Chondrocyte (in vitro differentiated cells): ENCODE results near the gene PJA1. TPM values are rescaled to one million over a fixed set of nuclear protein-coding genes. Genes with fewer than 3 reads are reported as not detected.

Experiments used
- DNase-seq: peaks from one replicate; pipeline ENCODE4 v3.0.0; 2021; ENCODE audit warnings: mixed read lengths, low spot score
- H3K27ac Mint-ChIP-seq: one replicate; pipeline ENCODE4 v1.8.0; 2021; ENCODE audit warnings: mild to moderate bottlenecking, moderate library complexity, mixed read lengths; ENCODE audit not compliant: unreplicated experiment
- H3K27me3 Mint-ChIP-seq: 2 replicates; pipeline ENCODE4 v1.8.0; 2021; ENCODE audit warnings: low read depth, mixed read lengths
- H3K36me3 Mint-ChIP-seq: 2 replicates; pipeline ENCODE4 v1.8.0; 2021; ENCODE audit warnings: low read depth, mixed read lengths
- H3K4me1 Mint-ChIP-seq: 2 replicates; pipeline ENCODE4 v1.8.0; 2021; ENCODE audit warnings: low read depth, mild to moderate bottlenecking, mixed read lengths
- H3K4me3 Mint-ChIP-seq: one replicate; pipeline ENCODE4 v1.8.0; 2021; ENCODE audit warnings: mild to moderate bottlenecking, moderate library complexity, mixed read lengths; ENCODE audit not compliant: unreplicated experiment
- H3K9me3 Mint-ChIP-seq: 2 replicates; pipeline ENCODE4 v1.8.0; 2021; ENCODE audit warnings: low read depth, mixed read lengths
- total RNA-seq: library from RNA; stranded (reverse); gene quantifications from 3 replicates; pipeline ENCODE4 v1.2.1, GENCODE V29; 2021
- TF ChIP-seq, protein P1 (sequence below): fragments of 200-600 bp; sonication (generic); IDR thresholded peaks from 2 replicates; pipeline ENCODE4 v1.5.0; 2021; ENCODE audit warnings: antibody characterized with exemption, mild to moderate bottlenecking, moderate library complexity

Gene PJA1
- total RNA-seq, 1 donor from 2014 or later: 30.1 TPM

DNA sequence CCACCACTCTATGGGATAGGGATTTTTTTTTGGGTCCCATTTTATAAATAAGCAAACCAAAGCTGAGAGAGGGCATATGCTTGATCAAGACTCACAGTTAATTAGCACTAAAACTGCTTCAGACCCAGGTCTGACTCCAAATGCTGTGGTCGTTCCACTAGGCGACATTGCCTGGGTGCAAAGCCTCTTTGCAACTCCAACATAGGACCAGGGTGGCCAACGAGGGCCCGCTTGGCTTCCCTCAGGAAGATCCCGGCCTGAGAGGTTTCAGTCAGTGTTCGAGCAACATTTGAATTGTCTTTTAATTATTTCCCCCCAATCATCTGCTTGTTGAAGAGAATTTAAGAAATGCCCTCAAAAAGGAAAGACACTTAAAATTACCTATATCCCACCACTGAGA, 11.2 kb downstream of the PJA1 start:
- Mint-ChIP-seq H3K36me3 (no peaks in the 10 kb centered on the region), H3K9me3 (no peaks in the 10 kb centered on the region), H3K27ac (no peak overlapping the region), H3K27me3 (no peaks in the 10 kb centered on the region), H3K4me1 (peaks cover 5% of the 10 kb centered on the region), H3K4me3 (no peak overlapping the region)
- TF ChIP-seq, protein P1, sequence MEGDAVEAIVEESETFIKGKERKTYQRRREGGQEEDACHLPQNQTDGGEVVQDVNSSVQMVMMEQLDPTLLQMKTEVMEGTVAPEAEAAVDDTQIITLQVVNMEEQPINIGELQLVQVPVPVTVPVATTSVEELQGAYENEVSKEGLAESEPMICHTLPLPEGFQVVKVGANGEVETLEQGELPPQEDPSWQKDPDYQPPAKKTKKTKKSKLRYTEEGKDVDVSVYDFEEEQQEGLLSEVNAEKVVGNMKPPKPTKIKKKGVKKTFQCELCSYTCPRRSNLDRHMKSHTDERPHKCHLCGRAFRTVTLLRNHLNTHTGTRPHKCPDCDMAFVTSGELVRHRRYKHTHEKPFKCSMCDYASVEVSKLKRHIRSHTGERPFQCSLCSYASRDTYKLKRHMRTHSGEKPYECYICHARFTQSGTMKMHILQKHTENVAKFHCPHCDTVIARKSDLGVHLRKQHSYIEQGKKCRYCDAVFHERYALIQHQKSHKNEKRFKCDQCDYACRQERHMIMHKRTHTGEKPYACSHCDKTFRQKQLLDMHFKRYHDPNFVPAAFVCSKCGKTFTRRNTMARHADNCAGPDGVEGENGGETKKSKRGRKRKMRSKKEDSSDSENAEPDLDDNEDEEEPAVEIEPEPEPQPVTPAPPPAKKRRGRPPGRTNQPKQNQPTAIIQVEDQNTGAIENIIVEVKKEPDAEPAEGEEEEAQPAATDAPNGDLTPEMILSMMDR: no peak
- no peak for DNase-seq

DNA sequence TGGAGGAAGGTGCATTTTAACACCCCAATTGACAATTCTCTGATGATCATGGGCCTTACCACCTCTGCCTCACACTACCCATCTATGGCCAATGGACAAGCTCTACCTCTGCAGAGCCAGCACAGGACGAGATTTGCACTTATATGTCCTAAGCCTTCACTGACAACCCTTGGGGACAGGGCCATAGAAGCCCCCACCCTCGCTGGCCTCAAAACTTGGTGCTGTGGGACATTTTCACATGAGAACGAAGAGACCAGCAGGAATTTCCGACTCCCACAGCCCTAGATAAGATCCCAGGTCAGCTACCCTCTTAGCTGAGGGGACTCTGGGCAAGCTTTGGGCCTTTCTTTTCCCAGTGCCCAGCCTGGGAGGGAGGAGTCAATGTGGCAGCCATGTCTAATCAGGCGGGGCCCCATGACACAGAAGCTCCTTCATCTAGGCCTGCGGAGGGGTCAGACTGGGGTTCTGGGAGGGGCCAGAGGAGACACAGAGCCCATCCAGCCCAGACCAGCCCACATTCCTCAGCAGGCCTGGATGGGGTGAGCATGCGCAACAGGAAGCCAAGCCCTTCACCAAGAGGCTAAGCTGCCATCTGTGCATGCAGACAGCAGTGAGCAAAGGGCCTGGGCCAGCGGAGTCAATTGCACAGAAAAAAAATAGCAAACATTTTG, 12.1 kb downstream of the PJA1 start:
- H3K4me3 Mint-ChIP-seq: no peak overlapping the region
- no peaks in the 10 kb centered on the region for H3K27me3 Mint-ChIP-seq
- DNase-seq: no peak
- H3K36me3 Mint-ChIP-seq: no peaks in the 10 kb centered on the region
- H3K27ac Mint-ChIP-seq: no peak overlapping the region
- H3K9me3 Mint-ChIP-seq: no peaks in the 10 kb centered on the region
- TF ChIP-seq, protein P1: no peak
- H3K4me1 Mint-ChIP-seq: no peaks in the 10 kb centered on the region

DNA sequence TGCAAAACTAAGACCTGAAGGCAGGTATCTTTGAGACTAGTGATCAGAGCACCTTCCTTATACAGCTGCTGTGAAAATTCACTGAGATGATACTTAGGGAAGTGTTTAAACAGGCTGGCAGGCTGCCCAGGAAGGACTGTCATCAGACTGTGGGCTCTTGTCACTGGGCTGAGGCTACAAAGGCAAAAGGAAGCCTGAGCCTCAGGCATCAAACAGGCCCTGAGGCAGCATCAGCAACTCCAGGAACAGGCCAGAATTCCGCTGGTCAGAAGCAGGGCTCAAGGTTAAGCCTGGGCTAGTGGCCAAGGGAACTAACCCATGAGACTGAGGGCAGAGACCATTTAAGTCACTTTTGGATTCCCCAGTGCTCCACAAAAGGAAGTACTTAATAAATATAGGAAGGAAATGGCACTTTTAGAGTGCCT, 12.8 kb downstream of the PJA1 start:
- Mint-ChIP-seq H3K27ac (no peak overlapping the region), H3K4me3 (no peak overlapping the region), H3K4me1 (no peaks in the 10 kb centered on the region), H3K36me3 (no peaks in the 10 kb centered on the region), H3K9me3 (no peaks in the 10 kb centered on the region), H3K27me3 (no peaks in the 10 kb centered on the region)
- DNase-seq: no peak
- TF ChIP-seq, protein P1: no peak

DNA sequence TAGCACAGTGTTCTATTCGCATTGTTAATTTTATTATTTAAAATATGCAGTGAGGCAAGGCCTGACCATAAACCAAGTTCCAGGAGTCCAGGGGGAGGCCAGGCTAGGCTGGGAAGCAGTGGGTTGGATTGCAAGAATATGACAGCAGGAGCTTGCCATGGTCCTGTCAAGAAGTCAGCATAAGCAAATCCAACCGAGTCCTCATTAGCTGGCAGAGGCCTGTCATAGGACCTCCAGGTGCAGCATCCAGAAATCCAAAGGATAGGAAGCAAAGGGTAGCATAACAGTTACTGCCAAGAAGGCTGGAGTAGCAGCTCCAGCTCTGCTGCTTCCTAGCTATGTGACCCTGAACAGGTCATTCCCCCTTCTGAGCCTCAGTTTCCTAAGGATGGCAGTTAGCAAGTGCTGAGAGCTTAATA, 13.4 kb downstream of the PJA1 start:
- Mint-ChIP-seq H3K27me3 (no peaks in the 10 kb centered on the region), H3K4me1 (no peaks in the 10 kb centered on the region), H3K27ac (no peak overlapping the region), H3K4me3 (no peak overlapping the region), H3K9me3 (no peaks in the 10 kb centered on the region), H3K36me3 (no peaks in the 10 kb centered on the region)
- DNase-seq: no peak
- TF ChIP-seq, protein P1: no peak

DNA sequence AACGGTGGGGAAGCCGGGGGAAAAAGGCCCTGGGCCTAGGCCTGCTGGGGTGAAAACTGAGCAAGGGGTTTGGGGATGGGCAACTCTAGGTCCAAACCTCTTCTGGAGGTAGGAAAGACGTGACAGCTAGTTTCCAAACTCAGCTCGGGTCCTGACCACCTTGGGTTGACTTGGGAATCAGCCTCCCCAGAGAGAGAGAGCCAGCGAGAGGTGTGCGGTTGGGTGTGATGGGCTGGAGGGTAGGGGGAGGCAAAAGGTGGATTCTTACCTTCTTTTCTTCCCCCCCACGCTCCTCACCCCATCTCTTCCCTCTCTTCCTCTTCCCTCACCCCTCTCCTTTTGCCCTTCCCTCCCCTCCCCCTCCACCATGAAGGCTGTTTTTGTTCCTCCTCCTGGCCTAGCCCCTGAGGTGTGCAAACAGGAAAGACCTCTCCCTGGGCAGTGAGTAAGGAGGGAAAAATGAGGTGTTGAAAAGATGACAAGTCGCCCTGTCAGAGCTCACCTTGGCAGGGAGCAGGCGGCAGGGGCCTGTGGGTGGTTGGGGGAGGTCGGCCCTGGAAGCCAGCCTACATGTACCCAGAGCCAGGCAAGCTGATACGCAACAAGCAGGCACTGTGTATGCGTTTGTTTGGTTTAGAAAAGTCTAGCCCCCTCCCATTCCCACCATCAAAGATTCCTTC, 14.8 kb downstream of the PJA1 start:
- TF ChIP-seq, protein P1: no peak
- no peak overlapping the region for H3K27ac Mint-ChIP-seq
- H3K4me1 Mint-ChIP-seq: no peaks in the 10 kb centered on the region
- H3K9me3 Mint-ChIP-seq: no peaks in the 10 kb centered on the region
- H3K4me3 Mint-ChIP-seq: no peak overlapping the region
- DNase-seq: no peak
- H3K27me3 Mint-ChIP-seq: no peaks in the 10 kb centered on the region
- no peaks in the 10 kb centered on the region for H3K36me3 Mint-ChIP-seq
